WTC11 (cell line): Measurements from ENCODE around the gene PSG6. TPM values are rescaled to one million over a fixed set of nuclear protein-coding genes. Genes with fewer than 3 reads are reported as not detected.
"Not testable (repeated sequence)": the region's sequence is repeated elsewhere in the genome, so short reads cannot be mapped to it uniquely, and the experiment has no call there.

Source experiments
- ATAC-seq: fragments of 200-7000 bp; cut with Tn5 transposase; 2 replicates; pipeline ENCODE4 v1.10.0; 2021; ENCODE audit warnings: mild to moderate bottlenecking, moderate library complexity
- CTCF ChIA-PET: fragments of 300-600 bp; sonication (Branson Sonifier 250); formaldehyde crosslinking; loops from one replicate; lab custom pipeline; 2021; ENCODE audit warnings: antibody characterized with exemption; lab: Charles Lee
- POLR2A ChIA-PET: fragments of 350-600 bp; sonication (Branson Sonifier 250); formaldehyde crosslinking; loops from one replicate; lab custom pipeline; 2021; ENCODE audit warnings: antibody characterized with exemption; lab: Charles Lee
- DNase-seq: peaks from one replicate; pipeline ENCODE4 v3.0.0; 2021; ENCODE audit warnings: low spot score
- H3K27ac Mint-ChIP-seq: 2 replicates; pipeline ENCODE4 v1.8.0; 2021; ENCODE audit warnings: mixed read lengths
- H3K27me3 Mint-ChIP-seq: 2 replicates; pipeline ENCODE4 v1.8.0; 2021; ENCODE audit warnings: low read depth, mild to moderate bottlenecking, moderate library complexity, mixed read lengths
- H3K36me3 Mint-ChIP-seq: 2 replicates; pipeline ENCODE4 v1.8.0; 2021; ENCODE audit warnings: mixed read lengths
- H3K4me1 Mint-ChIP-seq: 2 replicates; pipeline ENCODE4 v1.8.0; 2022; ENCODE audit warnings: mixed read lengths
- H3K4me3 Mint-ChIP-seq: 2 replicates; pipeline ENCODE4 v1.8.0; 2021; ENCODE audit warnings: mild to moderate bottlenecking, moderate library complexity, mixed read lengths
- H3K9me3 Mint-ChIP-seq: 2 replicates; pipeline ENCODE4 v1.8.0; 2021; ENCODE audit warnings: mixed read lengths
- SOX15 ChIP-seq: fragments of 250-450 bp; sonication (Bioruptor Pico); IDR thresholded peaks from 2 replicates; pipeline ENCODE4 v1.9.0; 2021; ENCODE audit warnings: mild to moderate bottlenecking
- total RNA-seq: library from RNA; stranded (reverse); gene quantifications from 3 replicates; pipeline ENCODE4 v1.2.3, GENCODE V29; 2021
- TF ChIP-seq, protein P1 (sequence below): fragments of 200-600 bp; IDR thresholded peaks from 2 replicates; pipeline ENCODE4 v1.8.0; 2022; ENCODE audit warnings: antibody characterized with exemption

The PSG6 gene
- total RNA-seq, 1 experiment from 2014 or later = not detected

DNA sequence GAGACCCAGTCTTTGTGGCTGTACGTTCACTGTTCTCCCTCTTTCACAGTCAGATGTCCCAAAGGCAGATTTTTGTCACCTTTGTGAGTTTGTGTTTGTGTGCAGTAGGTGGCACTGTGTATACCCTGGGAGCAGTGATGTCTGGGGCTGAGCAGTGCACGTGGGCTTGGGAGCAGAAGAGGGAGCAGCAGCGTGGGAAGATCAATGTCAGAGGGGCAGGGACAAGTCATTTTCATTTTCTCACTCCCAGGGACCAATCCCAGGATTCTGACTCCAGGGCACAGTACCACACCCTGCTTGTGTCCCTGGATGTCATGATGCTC is 2.0 kb upstream of the PSG6 start:
- TF ChIP-seq, protein P1, sequence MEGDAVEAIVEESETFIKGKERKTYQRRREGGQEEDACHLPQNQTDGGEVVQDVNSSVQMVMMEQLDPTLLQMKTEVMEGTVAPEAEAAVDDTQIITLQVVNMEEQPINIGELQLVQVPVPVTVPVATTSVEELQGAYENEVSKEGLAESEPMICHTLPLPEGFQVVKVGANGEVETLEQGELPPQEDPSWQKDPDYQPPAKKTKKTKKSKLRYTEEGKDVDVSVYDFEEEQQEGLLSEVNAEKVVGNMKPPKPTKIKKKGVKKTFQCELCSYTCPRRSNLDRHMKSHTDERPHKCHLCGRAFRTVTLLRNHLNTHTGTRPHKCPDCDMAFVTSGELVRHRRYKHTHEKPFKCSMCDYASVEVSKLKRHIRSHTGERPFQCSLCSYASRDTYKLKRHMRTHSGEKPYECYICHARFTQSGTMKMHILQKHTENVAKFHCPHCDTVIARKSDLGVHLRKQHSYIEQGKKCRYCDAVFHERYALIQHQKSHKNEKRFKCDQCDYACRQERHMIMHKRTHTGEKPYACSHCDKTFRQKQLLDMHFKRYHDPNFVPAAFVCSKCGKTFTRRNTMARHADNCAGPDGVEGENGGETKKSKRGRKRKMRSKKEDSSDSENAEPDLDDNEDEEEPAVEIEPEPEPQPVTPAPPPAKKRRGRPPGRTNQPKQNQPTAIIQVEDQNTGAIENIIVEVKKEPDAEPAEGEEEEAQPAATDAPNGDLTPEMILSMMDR = peak; percentile 9; the same call in 1 of the 2 replicates
- TF ChIP-seq SOX15 (CRISPR knock-in tag) = no peak
- Mint-ChIP-seq H3K9me3 (peaks cover 23% of the 10 kb centered on the region), H3K4me1 (no peaks in the 10 kb centered on the region), H3K36me3 (no peaks in the 10 kb centered on the region), H3K4me3 (no peak overlapping the region), H3K27me3 (peaks cover 8% of the 10 kb centered on the region; the same call in 1 of the 2 replicates), H3K27ac (no peak overlapping the region)
- DNase-seq = no peak
- no peak for ATAC-seq
- POLR2A ChIA-PET = no interaction called here
- CTCF ChIA-PET = no interaction called here

DNA sequence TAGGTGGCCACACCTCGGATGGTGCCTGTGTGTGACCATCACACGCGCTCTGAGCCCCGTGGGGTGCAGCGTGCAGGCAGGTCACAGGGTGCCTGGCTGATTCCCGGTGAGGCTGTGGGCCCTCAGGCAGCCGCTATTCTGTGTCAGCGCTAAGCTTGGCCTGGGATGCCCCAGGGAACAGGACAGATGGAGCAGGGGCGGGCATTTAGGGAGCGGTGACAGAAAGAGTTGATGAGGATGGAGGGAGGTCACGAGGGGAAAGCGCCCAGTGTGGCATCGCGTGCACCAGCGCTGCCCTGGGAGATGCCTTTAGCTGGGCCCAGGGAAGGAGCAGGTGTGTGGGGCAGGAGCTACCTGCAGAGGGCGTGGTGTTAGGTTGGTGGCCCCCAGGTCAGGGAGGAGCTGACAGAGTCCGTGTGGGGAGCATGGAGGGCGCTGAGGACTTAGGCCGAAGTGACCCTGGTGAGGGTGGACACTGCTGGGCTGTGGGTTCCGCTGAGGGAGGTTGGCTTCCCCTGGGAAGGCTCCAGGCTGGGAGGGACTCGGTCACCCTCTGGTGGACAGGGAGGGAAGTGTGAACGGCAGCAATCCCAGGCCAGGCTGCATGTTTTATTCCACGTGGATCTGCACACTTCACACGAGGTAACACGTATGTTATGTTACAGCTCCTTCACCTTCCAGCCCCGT is 1.5 kb upstream of the PSG6 start:
- POLR2A ChIA-PET, CTCF ChIA-PET, H3K27me3 Mint-ChIP-seq, ATAC-seq, H3K36me3 Mint-ChIP-seq, H3K27ac Mint-ChIP-seq, H3K4me1 Mint-ChIP-seq, H3K4me3 Mint-ChIP-seq: not testable (repeated sequence)
- peak; percentile 60 for DNase-seq
- TF ChIP-seq, protein P1 = peak; percentile 60; the same call in 1 of the 2 replicates
- peaks cover 23% of the 10 kb centered on the region for H3K9me3 Mint-ChIP-seq

DNA sequence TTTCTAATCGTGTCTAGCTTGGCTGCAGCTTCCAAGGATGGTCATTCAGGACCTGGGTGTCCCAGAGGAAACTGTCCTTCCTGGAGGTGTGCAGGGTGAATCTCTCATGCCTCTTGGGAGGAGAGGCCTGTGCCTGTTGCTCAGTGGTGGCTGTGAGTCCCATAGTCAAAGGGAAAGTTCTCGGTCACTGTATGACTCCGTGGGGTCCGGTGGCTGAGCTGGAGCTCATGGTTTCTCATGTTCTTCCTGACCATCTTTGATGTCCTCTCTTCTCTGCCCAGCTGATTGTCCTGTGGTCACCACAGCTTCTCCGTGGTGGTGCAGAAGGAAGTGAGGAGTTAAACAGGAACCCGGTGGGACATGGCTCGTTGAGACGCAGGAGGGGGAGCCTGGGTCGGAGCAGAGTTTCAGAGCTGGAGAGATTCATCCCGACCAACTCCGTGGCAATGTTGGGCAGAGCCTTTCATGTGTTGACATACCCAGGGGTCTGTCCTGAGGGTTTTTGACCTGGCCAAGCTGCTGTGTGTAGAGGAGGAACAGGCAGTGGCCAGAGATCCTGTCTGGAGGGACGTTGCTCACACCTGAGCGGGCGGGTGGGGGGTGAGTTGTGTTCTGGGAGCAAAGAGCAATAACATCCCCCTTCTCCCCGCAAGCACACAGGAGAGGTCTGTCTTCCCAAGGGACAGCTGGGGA is 829 bp upstream of the PSG6 start:
- DNase-seq, ATAC-seq, H3K4me3 Mint-ChIP-seq, H3K4me1 Mint-ChIP-seq, H3K27me3 Mint-ChIP-seq, H3K36me3 Mint-ChIP-seq, POLR2A ChIA-PET, CTCF ChIA-PET, H3K27ac Mint-ChIP-seq: not testable (repeated sequence)
- peaks cover 23% of the 10 kb centered on the region for H3K9me3 Mint-ChIP-seq

DNA sequence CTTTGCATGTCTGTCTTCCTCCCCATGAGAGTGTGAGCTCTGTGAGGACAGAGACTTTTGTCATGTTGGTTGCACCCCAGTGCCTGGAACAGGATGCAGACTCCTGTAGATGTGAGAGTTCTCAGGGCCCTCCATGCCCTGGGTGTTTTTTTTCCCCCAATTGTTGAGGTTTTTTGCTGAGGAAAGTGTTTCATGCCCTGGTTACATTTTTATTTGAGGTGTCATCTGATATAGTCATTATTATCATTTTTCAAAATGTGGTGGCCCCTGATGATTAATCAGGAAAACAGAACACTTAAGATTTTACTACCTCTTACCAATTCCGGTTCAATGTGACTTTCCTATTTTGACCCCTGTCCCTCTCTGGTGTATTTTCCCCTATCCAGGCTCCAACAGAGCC is 763 bp downstream of the PSG6 start:
- H3K27ac Mint-ChIP-seq, CTCF ChIA-PET: not testable (repeated sequence)
- POLR2A ChIA-PET = interaction anchor here (0.7 kb wide), 1 partner anchor 98 kb away, joined by 5 read pairs; no protein-coding TSS in a partner anchor

DNA sequence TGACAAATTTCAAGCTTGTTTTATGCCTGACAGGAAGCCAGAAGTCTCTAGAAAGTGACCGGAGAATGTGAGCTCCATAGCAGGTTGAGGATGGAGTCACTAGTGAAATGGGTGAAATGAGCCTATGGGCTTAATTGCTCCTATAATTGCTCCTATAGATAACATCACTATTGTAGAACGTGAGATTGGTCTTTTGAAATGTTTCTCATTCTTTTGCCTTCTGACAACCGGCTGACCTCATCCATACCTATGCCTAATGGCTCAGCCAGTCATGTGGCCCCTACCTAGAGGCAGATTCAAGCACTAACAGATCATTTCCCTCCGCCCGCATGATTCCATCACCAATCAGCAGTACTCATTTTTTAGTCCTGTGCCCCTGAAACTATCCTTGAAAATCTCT is 4.2 kb downstream of the PSG6 start:
- H3K27ac Mint-ChIP-seq, H3K4me3 Mint-ChIP-seq, POLR2A ChIA-PET, H3K36me3 Mint-ChIP-seq, H3K4me1 Mint-ChIP-seq, DNase-seq, H3K27me3 Mint-ChIP-seq, ATAC-seq: not testable (repeated sequence)
- H3K9me3 Mint-ChIP-seq = peaks cover 28% of the 10 kb centered on the region
- CTCF ChIA-PET = interaction anchor here (0.7 kb wide), 1 partner anchor 28 kb away, joined by 3 read pairs; no protein-coding TSS in a partner anchor

More for the DNA sequence above, 763 bp downstream of the PSG6 start:
- ATAC-seq, DNase-seq, H3K36me3 Mint-ChIP-seq, H3K4me1 Mint-ChIP-seq, H3K27me3 Mint-ChIP-seq, H3K4me3 Mint-ChIP-seq: not testable (repeated sequence)
- H3K9me3 Mint-ChIP-seq = peaks cover 22% of the 10 kb centered on the region

DNA sequence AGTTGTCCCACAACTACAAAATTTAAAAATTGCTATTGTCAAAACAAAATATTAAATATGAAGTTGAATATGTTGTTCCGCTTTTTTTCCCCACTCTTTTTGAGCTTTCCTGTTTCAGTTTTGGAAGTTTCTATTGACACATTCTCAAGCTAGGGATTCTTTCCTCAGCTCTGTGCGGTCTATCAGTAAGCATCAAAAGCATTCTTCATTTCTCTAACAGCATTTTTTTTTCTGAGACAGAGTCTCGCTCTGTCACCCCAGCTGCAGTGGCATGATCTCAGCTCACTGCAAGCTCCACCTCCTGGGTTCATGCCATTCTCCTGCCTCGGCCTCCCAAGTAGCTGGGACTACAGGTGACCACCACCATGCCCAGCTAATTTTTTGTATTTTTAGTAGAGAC is 4.8 kb downstream of the PSG6 start:
- peaks cover 28% of the 10 kb centered on the region for H3K9me3 Mint-ChIP-seq
- H3K27me3 Mint-ChIP-seq, H3K36me3 Mint-ChIP-seq, ATAC-seq, POLR2A ChIA-PET, H3K4me3 Mint-ChIP-seq, H3K4me1 Mint-ChIP-seq, H3K27ac Mint-ChIP-seq, DNase-seq: not testable (repeated sequence)
- CTCF ChIA-PET = interaction anchor here (0.7 kb wide), 1 partner anchor 28 kb away, joined by 3 read pairs; no protein-coding TSS in a partner anchor

DNA sequence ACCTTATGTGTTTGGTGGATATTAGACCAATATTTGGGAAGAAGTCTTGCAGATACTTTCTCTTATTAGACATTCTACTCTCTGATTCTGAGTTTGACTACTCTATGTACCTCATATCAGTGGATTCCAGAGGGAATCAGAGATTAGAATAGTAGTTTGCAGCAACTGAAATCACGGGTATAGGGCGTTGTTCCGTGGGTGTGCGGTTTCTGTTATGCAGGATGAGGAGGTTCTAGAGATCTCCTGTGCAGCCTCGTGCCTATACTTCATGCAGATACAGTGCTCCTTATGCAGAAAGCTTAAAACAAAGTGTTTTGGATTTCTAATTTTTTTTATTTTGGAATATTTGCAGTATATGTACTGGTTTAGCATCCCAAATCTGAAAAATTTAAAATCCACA is 6.0 kb downstream of the PSG6 start:
- H3K36me3 Mint-ChIP-seq, H3K27me3 Mint-ChIP-seq, POLR2A ChIA-PET, H3K4me1 Mint-ChIP-seq, CTCF ChIA-PET, DNase-seq, H3K27ac Mint-ChIP-seq, H3K4me3 Mint-ChIP-seq, ATAC-seq: not testable (repeated sequence)
- H3K9me3 Mint-ChIP-seq = peaks cover 34% of the 10 kb centered on the region

DNA sequence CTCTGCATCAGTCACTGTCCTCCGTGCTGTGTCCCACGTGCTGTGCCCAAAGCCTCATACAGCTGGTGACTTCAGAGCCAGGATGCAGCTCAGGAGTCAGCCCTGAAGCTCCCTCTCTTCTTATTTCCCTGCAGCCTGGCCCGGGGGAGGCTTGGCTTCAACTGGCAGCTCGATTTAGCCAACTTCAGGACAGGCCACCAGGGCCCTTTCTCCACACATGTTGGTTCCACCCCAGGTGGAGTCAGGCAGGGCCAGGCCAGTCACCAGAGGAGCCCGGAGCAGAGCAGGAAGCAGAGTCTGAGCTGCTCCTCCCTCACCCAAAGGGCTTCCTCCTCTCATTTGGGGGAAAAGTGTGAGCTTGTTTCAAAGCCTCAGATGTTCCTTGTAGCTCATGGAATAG is 11.5 kb downstream of the PSG6 start:
- CTCF ChIA-PET = interaction anchor here (0.5 kb wide), 1 partner anchor 559 kb away, joined by 4 read pairs; no protein-coding TSS in a partner anchor
- H3K27me3 Mint-ChIP-seq, H3K36me3 Mint-ChIP-seq, ATAC-seq, H3K27ac Mint-ChIP-seq, H3K4me1 Mint-ChIP-seq, H3K4me3 Mint-ChIP-seq, DNase-seq, POLR2A ChIA-PET: not testable (repeated sequence)
- peaks cover 20% of the 10 kb centered on the region for H3K9me3 Mint-ChIP-seq
